HG03108 (cell line): ENCODE results near the gene PRR13.
"Not testable (repeated sequence)": the region's sequence is repeated elsewhere in the genome, so short reads cannot be mapped to it uniquely, and the experiment has no call there.

Experiments used
- ATAC-seq: cut with Tn5 transposase; IDR thresholded peaks from one replicate; pipeline ENCODE4 v1.9.1; 2021; ENCODE audit warnings: moderate library complexity; ENCODE audit not compliant: unreplicated experiment

The PRR13 gene

DNA sequence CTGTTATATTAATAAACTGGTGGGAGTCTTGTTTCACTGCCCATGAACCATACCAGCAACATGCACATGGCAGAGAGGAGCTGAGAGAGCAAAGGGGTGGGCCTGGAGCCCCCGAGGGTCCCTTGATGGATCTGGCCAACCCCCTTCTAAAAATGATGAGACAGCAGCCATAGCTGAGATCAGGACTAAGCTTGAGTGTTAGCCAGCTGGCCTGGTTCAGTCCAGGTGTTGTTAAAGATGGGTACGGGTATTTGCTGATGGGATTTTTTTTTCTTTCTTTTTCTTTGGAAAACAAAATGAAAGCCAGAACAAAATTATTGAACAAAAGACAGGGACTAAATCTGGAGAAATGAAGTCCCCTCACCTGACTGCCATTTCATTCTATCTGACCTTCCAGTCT is 26.3 kb downstream of the PRR13 start:
- no peak for ATAC-seq

DNA sequence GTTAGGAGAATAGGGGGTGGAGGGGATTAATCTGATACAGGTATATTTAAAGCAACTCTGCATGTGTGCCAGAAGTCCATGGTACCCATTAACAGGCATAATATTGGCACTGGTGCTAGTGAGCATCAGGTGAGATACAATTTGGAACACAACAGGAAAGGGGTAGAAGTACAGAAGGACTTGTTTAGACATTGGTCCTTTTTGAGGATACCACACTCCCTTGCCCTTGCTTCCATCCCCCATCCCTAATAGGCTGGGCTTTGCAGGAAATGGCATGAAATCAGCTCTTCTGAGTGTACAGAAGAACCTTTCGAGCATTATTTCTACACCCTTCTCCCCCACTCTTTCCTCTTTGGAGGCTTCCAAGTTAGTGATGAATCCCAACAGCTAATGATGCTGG is 26.7 kb downstream of the PRR13 start:
- no peak for ATAC-seq

DNA sequence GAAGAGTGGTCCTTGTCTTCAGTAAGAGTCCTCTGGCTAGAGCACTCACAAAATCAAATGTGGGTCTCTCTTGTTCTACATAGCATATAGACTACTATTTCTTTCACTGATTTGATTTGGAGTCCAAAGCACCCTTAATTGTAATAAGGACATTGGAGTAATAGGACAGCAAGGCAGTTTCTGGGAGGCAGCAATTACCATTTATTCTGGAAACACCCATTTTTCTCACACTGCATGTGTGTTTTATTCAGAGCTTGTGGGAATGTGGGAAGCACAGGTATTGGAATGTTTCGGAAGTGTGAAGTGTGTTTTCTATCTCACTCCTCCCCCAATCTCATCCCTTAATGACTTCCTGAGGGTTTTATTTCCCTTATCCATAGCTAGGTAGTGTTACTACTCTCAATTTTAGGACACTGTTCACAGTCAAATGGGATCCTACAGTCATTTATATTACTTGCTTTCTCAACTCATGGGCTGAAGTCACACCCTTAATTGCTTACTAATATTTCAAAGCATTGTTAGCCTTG is 30.6 kb downstream of the PRR13 start:
- no peak for ATAC-seq

- ATAC-seq, result no peak
Measured at GRCh38 chr12:53474077-53474476, 32.5 kb downstream of the PRR13 start.

- no peak for ATAC-seq
Measured at GRCh38 chr12:53474819-53475218, 33.3 kb downstream of the PRR13 start.

DNA sequence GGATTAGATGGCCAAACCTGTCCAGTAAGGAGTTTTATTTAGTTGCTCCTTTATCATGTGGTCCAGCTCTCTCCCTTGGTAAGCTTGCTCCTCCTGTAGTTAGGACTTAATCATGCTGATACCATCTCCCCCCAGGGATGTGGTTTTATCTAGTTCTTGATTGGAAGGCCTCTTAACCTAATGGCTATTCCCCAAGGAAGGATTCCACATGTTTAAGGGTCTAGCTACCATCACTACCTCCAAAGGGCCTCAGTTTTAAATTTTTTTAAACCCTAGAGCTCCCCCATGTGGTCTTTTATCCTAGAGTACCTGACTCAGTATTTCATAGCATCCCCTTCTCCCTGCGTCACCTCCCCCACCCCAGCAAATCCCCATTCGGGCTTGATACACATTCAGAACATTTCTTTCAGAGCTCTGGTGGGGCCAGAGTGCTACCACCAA is 35.3 kb downstream of the PRR13 start:
- no peak for ATAC-seq

GRCh38 chr12:53478865-53479264 is 37.3 kb downstream of the PRR13 start:
- no peak for ATAC-seq

DNA sequence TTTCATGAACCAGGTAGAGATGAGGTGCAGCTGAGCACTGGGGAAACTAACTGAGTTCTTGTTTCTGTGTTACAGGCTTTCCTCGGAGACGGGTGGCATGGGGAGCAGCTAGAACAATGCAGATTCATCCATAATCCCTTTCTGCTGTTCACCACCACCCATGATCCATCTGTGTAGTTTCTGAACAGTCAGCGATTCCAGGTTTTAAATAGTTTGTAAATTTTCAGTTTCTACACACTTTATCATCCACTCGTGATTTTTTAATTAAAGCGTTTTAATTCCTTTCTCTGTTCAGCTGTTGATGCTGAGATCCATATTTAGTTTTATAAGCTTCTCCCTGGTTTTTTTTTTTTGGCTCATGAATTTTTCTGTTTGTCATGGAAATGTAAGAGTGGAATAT is 37.8 kb downstream of the PRR13 start:
- ATAC-seq, result no peak

DNA sequence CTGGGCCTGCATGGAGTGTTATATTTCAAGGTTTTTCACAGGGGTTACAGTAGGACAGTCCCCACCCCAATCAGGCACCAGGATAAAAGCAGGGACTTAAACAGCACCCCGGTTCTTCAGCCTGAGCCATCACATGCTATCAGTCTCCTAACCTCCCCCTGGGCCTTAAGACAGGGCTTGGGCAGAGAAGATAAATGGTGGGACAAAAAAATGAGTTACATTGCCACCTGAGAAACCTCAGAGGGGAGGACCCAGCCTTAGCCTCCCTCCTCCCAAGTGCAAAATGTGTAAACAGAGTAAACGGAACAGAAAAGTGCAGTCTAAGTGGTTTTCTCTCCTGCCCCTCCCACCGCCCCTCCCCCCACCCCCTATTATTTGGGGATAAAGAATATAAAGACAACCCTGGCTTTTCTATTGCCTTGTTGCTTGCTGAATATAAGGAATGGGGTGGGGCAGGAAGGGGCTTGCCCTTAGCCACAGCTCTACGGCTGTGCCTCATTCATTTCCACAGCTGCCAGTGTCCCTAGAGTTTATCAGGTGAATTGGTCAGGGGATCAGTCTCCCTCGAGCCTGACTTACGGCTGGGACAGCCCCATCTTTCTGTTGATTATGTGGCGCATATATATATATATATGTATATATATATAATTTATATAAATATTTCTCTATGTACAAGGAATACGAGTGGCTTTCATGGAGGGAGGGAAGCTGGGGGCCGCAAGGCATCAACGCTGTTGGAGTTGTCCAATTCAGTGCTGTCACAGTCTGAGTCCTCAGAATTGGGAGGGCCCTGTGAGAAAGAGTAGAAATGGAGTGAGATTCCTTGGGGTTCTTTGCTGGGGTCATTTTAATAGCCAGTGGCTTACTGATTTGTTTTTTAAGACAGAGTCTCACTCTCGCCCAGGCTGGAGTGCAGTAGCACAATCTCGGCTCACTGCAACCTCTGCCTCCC is 39.2 kb downstream of the PRR13 start:
- ATAC-seq, result no peak

- ATAC-seq, result not testable (repeated sequence)
Measured at GRCh38 chr12:53481458-53481857, 39.9 kb downstream of the PRR13 start.

DNA sequence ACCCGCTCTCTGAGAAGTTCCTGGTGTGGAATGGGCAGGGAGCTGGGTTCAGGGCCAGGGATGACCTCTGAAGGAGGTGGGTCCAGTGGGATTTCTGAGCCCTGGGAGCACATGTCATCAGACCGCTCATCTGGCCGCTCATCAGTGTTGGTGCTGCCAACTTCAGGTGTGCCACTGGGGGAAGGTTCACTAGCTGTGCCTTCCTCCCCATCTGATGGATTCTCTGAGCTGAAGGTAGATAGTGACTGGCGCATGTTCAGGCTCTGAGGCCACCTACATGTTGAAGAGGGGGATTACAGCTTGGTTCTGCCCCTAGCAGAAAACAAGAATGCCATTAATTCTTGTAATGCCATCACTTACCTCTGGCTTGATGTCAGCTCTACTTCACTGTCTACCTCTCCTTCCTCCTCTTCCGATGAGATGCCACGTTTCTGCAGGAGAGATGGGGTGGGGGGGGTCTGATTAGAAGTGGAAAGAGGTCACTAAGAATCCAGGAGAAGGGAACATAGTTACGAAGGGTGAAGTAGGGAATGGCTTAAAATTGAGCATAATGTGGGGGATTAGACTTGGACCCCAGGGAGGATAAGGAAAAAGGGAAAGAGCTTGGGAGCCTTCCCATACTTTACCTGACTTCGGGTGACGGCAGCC is 40.5 kb downstream of the PRR13 start:
- no peak for ATAC-seq

DNA sequence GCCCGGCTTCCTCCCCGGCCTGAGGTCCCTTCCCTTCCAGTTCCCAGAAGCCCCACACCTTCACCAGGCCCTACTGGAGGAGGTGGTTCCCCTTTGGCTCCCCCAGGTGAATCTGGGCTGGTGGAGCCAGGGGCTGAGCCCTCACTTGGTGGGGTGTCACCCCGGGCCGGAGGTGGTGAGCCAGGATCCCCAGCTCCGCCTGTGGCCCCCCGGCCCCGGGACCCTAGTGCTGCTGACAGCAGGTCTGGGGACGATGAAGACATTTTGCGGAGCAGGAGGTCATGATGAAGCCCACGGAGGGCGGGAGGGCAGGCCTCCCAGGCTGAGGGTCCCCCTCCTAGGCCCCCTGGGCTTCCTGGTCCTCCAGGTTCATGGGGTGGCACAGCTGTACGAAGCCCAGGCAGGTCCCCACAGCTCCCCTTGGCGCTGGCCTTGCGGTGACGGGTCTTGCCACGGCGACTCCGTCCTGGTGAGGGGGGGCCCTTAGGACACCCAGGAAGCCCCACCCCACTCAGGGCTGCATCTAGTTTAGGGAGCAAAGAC is 41.2 kb downstream of the PRR13 start:
- no peak for ATAC-seq

DNA sequence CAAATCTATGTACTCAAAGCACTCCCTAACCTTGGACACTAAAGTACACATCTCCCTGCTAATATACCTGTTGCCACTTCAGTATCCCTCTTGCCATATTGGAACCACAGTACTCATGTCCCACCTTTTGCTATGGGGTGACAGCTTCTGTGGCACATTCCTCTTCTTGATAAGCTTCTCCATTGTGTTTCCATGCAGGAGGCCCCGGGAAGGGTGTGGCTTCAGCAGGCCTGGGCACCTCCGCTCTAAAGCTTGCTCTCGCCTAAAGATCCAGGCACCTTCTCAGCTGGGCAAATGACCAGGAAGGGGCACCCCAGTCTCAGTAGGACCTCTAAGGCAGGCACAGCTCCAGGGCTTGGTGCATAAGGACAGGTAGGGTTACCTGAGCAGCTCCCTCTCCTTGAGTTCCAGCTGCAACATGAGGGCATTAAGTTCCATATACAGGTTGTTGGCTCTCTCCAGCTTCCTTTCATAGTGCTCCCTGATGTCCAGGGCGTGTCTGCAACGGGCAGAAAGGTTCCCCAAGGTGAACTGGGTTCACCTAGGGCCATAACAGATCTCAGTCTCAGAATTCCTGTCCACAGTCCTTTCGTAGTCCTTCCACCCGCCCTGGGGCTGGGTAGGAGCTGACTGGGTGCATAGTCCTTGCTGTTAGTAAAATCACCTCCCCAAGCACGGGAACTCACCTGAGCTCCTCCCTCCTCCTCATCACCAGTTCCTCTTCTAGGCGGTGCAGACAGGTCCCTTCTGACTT is 41.9 kb downstream of the PRR13 start:
- no peak for ATAC-seq

- ATAC-seq, result no peak
Measured at GRCh38 chr12:53483979-53484377, 42.4 kb downstream of the PRR13 start.

DNA sequence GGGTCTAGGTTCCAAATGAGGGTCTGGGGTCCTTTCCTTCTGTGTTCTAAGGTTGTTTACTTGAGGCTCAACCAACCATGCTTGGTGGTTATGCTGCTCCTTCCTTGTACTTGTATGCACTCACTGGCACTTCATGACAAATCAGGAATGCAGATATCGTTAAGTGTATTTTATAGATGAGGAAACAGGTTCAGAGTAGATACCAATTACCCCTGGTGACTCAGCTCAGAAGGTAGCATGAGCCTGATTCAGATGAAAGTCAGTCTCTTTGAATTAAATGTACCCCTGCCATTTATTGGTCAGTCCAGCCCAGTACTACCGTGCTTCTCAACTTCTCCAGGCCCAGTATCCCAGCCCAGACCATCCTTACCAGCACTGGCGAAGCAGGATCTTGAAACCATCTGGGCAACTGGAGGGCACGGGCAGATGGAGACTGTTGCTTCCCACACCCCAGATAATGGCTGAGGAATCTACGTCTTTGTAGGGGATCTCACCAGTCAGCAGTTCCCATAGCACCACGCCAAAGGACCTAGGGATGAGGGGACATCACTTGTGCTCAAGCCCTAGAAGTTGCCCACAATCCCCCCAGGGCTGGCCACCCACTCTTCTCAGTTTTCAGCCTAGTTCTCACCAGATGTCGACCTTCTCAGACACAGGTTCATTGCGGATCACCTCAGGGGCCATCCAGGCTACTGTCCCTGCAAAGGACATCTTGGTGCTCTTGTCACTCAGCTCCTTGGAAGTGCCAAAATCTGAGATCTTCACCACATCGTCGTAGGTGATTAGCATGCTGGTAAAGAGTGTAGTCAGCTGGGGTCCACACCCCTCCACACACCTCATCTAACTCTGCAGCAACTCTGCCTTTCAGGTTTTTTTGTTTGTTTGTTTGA is 43.4 kb downstream of the PRR13 start:
- ATAC-seq, result no peak

GRCh38 chr12:53485955-53486735 is 44.6 kb downstream of the PRR13 start:
- no peak for ATAC-seq

GRCh38 chr12:53486736-53487487 is 45.4 kb downstream of the PRR13 start:
- ATAC-seq, result no peak

- ATAC-seq, result no peak
Measured at GRCh38 chr12:53489242-53489864, 47.8 kb downstream of the PRR13 start.
